ENCODE measurements around the gene RBPJL. TPM values are rescaled to one million over a fixed set of nuclear protein-coding genes. Genes with fewer than 3 reads are reported as not detected.

RBPJL gene
- total and polyA plus RNA-seq, 2 of the 13 experiments (the other 11 are each of a cell fraction or from before 2014, with no cell fraction given) = not detected

- no peak for TF ChIP-seq HNF4G (IDR thresholded peaks at IDR 0.05; ENCODE audit: borderline replicate concordance, low read depth, low read length)
- TF ChIP-seq HNF4G (CRISPR knock-in tag; IDR thresholded peaks at IDR 0.05; ENCODE audit: borderline replicate concordance, low read depth) = peak; percentile 65; the same call in 1 of the 2 replicates
- no peak for TF ChIP-seq ZNF10 (CRISPR knock-in tag; IDR thresholded peaks at IDR 0.05; ENCODE audit: borderline replicate concordance, low read depth)
- TF ChIP-seq MTF1 (CRISPR knock-in tag; IDR thresholded peaks at IDR 0.05) = no peak
- no peak for TF ChIP-seq FOXA1 (IDR thresholded peaks at IDR 0.05)
- peak; percentile 88 for TF ChIP-seq FOXA1 (CRISPR knock-in tag; IDR thresholded peaks at IDR 0.05)
- 0 out of 2 replicates have a peak, but pooled peaks have one; percentile 14 for TF ChIP-seq NR0B2 (CRISPR knock-in tag; IDR thresholded peaks at IDR 0.05)
- no peak for TF ChIP-seq RNF2 (conservative IDR thresholded peaks at IDR 0.05; ENCODE audit: low read depth)
- peak; percentile 80; the same call in 1 of the 2 replicates for TF ChIP-seq ZNF510 (CRISPR knock-in tag; IDR thresholded peaks at IDR 0.05; ENCODE audit: low read depth)
- no peak for TF ChIP-seq E2F5 (CRISPR knock-in tag; conservative IDR thresholded peaks at IDR 0.05)
- TF ChIP-seq ZNF7 (CRISPR knock-in tag; IDR thresholded peaks at IDR 0.05) = no peak
- no peak for TF ChIP-seq PAX8 (CRISPR knock-in tag; IDR thresholded peaks at IDR 0.05; ENCODE audit: borderline replicate concordance)
- no peak for TF ChIP-seq DMAP1 (CRISPR knock-in tag; IDR thresholded peaks at IDR 0.05)
- no peak; the same call in 1 of the 2 replicates for TF ChIP-seq HNRNPL (IDR thresholded peaks at IDR 0.05; ENCODE audit: low read depth, low read length)
- TF ChIP-seq ARID5B (CRISPR knock-in tag; IDR thresholded peaks at IDR 0.05) = peak; percentile 61
- no peak for TF ChIP-seq ZNF841 (CRISPR knock-in tag; IDR thresholded peaks at IDR 0.05; ENCODE audit: borderline replicate concordance)
- TF ChIP-seq PREB (CRISPR knock-in tag; IDR thresholded peaks at IDR 0.05) = no peak
- TF ChIP-seq ZNF367 (CRISPR knock-in tag; IDR thresholded peaks at IDR 0.05; ENCODE audit: borderline replicate concordance) = no peak
- peak; percentile 10 for TF ChIP-seq ZNF781 (CRISPR knock-in tag; IDR thresholded peaks at IDR 0.05; ENCODE audit: borderline replicate concordance, not compliant biosample characterization)
- TF ChIP-seq TSC22D2 (CRISPR knock-in tag; IDR thresholded peaks at IDR 0.05; ENCODE audit: borderline replicate concordance) = no peak
- TF ChIP-seq KDM5A (IDR thresholded peaks at IDR 0.05; ENCODE audit: borderline replicate concordance, low read length) = no peak
- no peak for TF ChIP-seq BATF2 (CRISPR knock-in tag; IDR thresholded peaks at IDR 0.05)
- no peak for TF ChIP-seq POLR2AphosphoS5 (IDR thresholded peaks at IDR 0.05; ENCODE audit: low read depth, low read length)
Measured at GRCh38 chr20:45341939-45342854, 35.6 kb downstream of the RBPJL start (continued).

Data from HepG2 (cell line).